ENCODE measurements around the gene PTPN4.

DNA sequence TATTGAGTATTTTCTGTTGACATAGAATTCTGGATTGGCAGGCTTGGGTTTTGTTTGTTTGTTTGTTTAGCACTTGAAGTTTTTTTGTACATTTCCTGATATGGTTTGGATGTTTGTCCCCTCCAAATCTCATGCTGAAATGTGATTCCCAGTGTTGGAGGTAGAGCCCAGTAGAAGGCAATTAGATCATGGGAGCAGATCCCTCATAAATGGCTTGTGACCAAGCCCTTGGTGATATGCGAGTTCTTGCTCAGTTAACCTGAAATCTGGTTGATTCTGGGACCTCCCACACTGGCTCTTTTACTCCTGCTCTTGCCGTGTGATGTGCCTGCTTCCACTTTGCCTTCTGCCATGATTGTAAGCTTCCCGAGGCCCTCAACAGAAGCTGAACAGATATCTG, 98.0 kb downstream of the PTPN4 start:
- TF ChIP-seq, protein P1, sequence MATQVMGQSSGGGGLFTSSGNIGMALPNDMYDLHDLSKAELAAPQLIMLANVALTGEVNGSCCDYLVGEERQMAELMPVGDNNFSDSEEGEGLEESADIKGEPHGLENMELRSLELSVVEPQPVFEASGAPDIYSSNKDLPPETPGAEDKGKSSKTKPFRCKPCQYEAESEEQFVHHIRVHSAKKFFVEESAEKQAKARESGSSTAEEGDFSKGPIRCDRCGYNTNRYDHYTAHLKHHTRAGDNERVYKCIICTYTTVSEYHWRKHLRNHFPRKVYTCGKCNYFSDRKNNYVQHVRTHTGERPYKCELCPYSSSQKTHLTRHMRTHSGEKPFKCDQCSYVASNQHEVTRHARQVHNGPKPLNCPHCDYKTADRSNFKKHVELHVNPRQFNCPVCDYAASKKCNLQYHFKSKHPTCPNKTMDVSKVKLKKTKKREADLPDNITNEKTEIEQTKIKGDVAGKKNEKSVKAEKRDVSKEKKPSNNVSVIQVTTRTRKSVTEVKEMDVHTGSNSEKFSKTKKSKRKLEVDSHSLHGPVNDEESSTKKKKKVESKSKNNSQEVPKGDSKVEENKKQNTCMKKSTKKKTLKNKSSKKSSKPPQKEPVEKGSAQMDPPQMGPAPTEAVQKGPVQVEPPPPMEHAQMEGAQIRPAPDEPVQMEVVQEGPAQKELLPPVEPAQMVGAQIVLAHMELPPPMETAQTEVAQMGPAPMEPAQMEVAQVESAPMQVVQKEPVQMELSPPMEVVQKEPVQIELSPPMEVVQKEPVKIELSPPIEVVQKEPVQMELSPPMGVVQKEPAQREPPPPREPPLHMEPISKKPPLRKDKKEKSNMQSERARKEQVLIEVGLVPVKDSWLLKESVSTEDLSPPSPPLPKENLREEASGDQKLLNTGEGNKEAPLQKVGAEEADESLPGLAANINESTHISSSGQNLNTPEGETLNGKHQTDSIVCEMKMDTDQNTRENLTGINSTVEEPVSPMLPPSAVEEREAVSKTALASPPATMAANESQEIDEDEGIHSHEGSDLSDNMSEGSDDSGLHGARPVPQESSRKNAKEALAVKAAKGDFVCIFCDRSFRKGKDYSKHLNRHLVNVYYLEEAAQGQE (IDR thresholded peaks at IDR 0.05; ENCODE audit: low read depth) = no peak
- TF ChIP-seq, protein P2, sequence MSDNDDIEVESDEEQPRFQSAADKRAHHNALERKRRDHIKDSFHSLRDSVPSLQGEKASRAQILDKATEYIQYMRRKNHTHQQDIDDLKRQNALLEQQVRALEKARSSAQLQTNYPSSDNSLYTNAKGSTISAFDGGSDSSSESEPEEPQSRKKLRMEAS (IDR thresholded peaks at IDR 0.05) = no peak
- TF ChIP-seq EP300 (IDR thresholded peaks at IDR 0.05; ENCODE audit: borderline replicate concordance) (no peak), TAF1 (IDR thresholded peaks at IDR 0.05; ENCODE audit: low read depth) (no peak), TCF12 (IDR thresholded peaks at IDR 0.05; ENCODE audit: low read depth) (no peak), YY1 (IDR thresholded peaks at IDR 0.05; ENCODE audit: low read depth) (no peak), EGR1 (IDR thresholded peaks at IDR 0.05) (no peak), FOXM1 (IDR thresholded peaks at IDR 0.05; ENCODE audit: borderline replicate concordance, low read depth) (no peak), RAD21 (IDR thresholded peaks at IDR 0.05; ENCODE audit: low read depth) (no peak), TEAD4 (IDR thresholded peaks at IDR 0.05) (no peak)
- TF ChIP-seq, protein P3, sequence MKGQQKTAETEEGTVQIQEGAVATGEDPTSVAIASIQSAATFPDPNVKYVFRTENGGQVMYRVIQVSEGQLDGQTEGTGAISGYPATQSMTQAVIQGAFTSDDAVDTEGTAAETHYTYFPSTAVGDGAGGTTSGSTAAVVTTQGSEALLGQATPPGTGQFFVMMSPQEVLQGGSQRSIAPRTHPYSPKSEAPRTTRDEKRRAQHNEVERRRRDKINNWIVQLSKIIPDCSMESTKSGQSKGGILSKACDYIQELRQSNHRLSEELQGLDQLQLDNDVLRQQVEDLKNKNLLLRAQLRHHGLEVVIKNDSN (IDR thresholded peaks at IDR 0.05) = no peak
